Mesenchymal stem cell (in vitro differentiated cells and primary cell): Measurements from ENCODE around the gene TSC2.
"Not testable (repeated sequence)": the region's sequence is repeated elsewhere in the genome, so short reads cannot be mapped to it uniquely, and the experiment has no call there.

ENCODE experiments used
- DNase-seq: peaks from one replicate; pipeline ENCODE4 v3.0.0-alpha.2; 2013
- H2AFZ ChIP-seq: one replicate; pipeline ENCODE4 v1.6.1; 2013; ENCODE audit warnings: low read depth, mild to moderate bottlenecking, control low read depth, inconsistent platforms, low read length, moderate library complexity
- H2AK5ac ChIP-seq: 2 replicates; pipeline ENCODE4 v1.6.1; 2013; ENCODE audit warnings: low read length, moderate library complexity, mild to moderate bottlenecking, inconsistent platforms; ENCODE audit not compliant: severe bottlenecking
- H2BK120ac ChIP-seq: one replicate; pipeline ENCODE4 v1.6.1; 2013; ENCODE audit warnings: low read depth, mild to moderate bottlenecking, inconsistent platforms, low read length, moderate library complexity
- H2BK12ac ChIP-seq, 2 experiments: one replicate each; pipeline ENCODE4 v1.6.1; 2013; ENCODE audit warnings: inconsistent platforms in 2 of 2, low read length in 2 of 2, mild to moderate bottlenecking in 2 of 2, moderate library complexity in 2 of 2, control low read depth in 1 of 2
- H2BK15ac ChIP-seq: one replicate; pipeline ENCODE4 v1.6.1; 2013; ENCODE audit warnings: mild to moderate bottlenecking, low read depth, inconsistent platforms; ENCODE audit not compliant: poor library complexity, severe bottlenecking
- H2BK5ac ChIP-seq: 2 replicates; pipeline ENCODE4 v1.6.1; 2013; ENCODE audit warnings: low read depth, mild to moderate bottlenecking, low read length, control low read depth, inconsistent platforms; ENCODE audit not compliant: poor library complexity, severe bottlenecking
- H3K14ac ChIP-seq, 2 experiments: one replicate each; pipeline ENCODE4 v1.6.1; 2013; ENCODE audit warnings: inconsistent platforms in 2 of 2, low read length in 2 of 2, control low read depth in 1 of 2, mild to moderate bottlenecking in 1 of 2, moderate library complexity in 1 of 2
- H3K18ac ChIP-seq, 2 experiments: one replicate each; pipeline ENCODE4 v1.6.1; 2013; ENCODE audit warnings: inconsistent platforms in 2 of 2, low read length in 2 of 2, control low read depth in 1 of 2, low read depth in 1 of 2, mild to moderate bottlenecking in 1 of 2
- H3K23ac ChIP-seq, 2 experiments: one replicate each; pipeline ENCODE4 v1.6.1; 2013; ENCODE audit warnings: inconsistent platforms in 2 of 2, low read length in 2 of 2, mild to moderate bottlenecking in 2 of 2, moderate library complexity in 2 of 2, control low read depth in 1 of 2
- H3K27ac ChIP-seq: 2 replicates; pipeline ENCODE4 v1.5.1; 2013; ENCODE audit warnings: mild to moderate bottlenecking, moderate library complexity, low read length, control low read depth, inconsistent platforms; ENCODE audit not compliant: poor library complexity, severe bottlenecking
- H3K27me3 ChIP-seq, 2 experiments: 2 replicates each; pipeline versions ENCODE4 v1.6.1 to v1.7.0; 2013; ENCODE audit warnings: low read length in 2 of 2, mild to moderate bottlenecking in 2 of 2, moderate library complexity in 2 of 2, control low read depth in 1 of 2, inconsistent platforms in 1 of 2; ENCODE audit not compliant: control insufficient read depth in 1 of 2, insufficient read depth in 1 of 2
- H3K36me3 ChIP-seq, 2 experiments: 2 replicates each; pipeline versions ENCODE4 v1.6.1 to v1.7.0; 2013; ENCODE audit warnings: low read length in 2 of 2, control low read depth in 1 of 2, inconsistent platforms in 1 of 2, low read depth in 1 of 2, mild to moderate bottlenecking in 1 of 2; ENCODE audit not compliant: insufficient read depth in 2 of 2, control insufficient read depth in 1 of 2
- H3K4ac ChIP-seq, 2 experiments: one replicate each; pipeline ENCODE4 v1.6.1; 2013; ENCODE audit warnings: inconsistent platforms in 2 of 2, low read length in 2 of 2, mild to moderate bottlenecking in 2 of 2, moderate library complexity in 2 of 2, control low read depth in 1 of 2, low read depth in 1 of 2
- H3K4me1 ChIP-seq: 2 replicates; pipeline ENCODE4 v1.6.1; 2013; ENCODE audit warnings: low read depth, low read length, control low read depth; ENCODE audit not compliant: control insufficient read depth, insufficient read depth
- H3K4me2 ChIP-seq: 2 replicates; pipeline ENCODE4 v1.6.1; 2013; ENCODE audit warnings: low read length, mild to moderate bottlenecking, inconsistent platforms; ENCODE audit not compliant: poor library complexity, severe bottlenecking
- H3K4me3 ChIP-seq, 2 experiments: 2 replicates each; pipeline versions ENCODE4 v1.5.1 to v1.7.0; 2013; ENCODE audit warnings: low read length in 2 of 2, mild to moderate bottlenecking in 2 of 2, control low read depth in 1 of 2, low read depth in 1 of 2; ENCODE audit not compliant: insufficient read depth in 1 of 2
- H3K79me1 ChIP-seq: replicated peaks from 2 replicates; pipeline ENCODE4 v1.6.1; 2013; ENCODE audit warnings: mild to moderate bottlenecking, control low read depth, low read length, inconsistent platforms; ENCODE audit not compliant: poor library complexity, severe bottlenecking
- H3K9ac ChIP-seq: 2 replicates; pipeline ENCODE4 v1.7.0; 2013; ENCODE audit warnings: mild to moderate bottlenecking, low read length, moderate library complexity
- H3K9me3 ChIP-seq: 2 replicates; pipeline ENCODE4 v1.7.0; 2013; ENCODE audit warnings: mild to moderate bottlenecking, low read length; ENCODE audit not compliant: control insufficient read depth
- H4K8ac ChIP-seq: one replicate; pipeline ENCODE4 v1.6.1; 2013; ENCODE audit warnings: inconsistent platforms, mild to moderate bottlenecking, low read length, moderate library complexity
- H4K91ac ChIP-seq: one replicate; pipeline ENCODE4 v1.6.1; 2013; ENCODE audit warnings: mild to moderate bottlenecking, low read length, inconsistent platforms
- WGBS: methylation state at CpG from one replicate; pipeline ENCODE4 v1.1.7; 2013; ENCODE audit warnings: mixed read lengths; 5-methylcytosine and 5-hydroxymethylcytosine counted together

TSC2 gene

GRCh38 chr16:2105291-2105690 lies 57.5 kb downstream of the TSC2 start:
- not testable (repeated sequence) for H2AK5ac ChIP-seq, H2BK12ac ChIP-seq, H3K14ac ChIP-seq, H3K4ac ChIP-seq, H3K27me3 ChIP-seq, H3K9ac ChIP-seq, H4K91ac ChIP-seq, H4K8ac ChIP-seq, H3K23ac ChIP-seq, H2BK120ac ChIP-seq, H3K4me3 ChIP-seq, H3K18ac ChIP-seq, H2AFZ ChIP-seq, DNase-seq, H2BK5ac ChIP-seq, H3K4me1 ChIP-seq, H3K9me3 ChIP-seq, H3K4me2 ChIP-seq, H3K27ac ChIP-seq, H2BK15ac ChIP-seq
- Histone ChIP-seq H3K36me3 (peaks cover 11 to 92% of the 10 kb centered on the region in 2 experiments), H3K79me1 (peaks cover 15% of the 10 kb centered on the region)
- WGBS = 94% methylated on average over 21 of the region's 21 CpGs

GRCh38 chr16:2105769-2106168 lies 58.0 kb downstream of the TSC2 start:
- H3K27ac ChIP-seq, H3K27me3 ChIP-seq, H2AK5ac ChIP-seq, H3K9ac ChIP-seq, H3K4me3 ChIP-seq, H2BK12ac ChIP-seq, H4K91ac ChIP-seq, DNase-seq, H3K4me1 ChIP-seq, H3K4me2 ChIP-seq, H3K9me3 ChIP-seq, H2BK120ac ChIP-seq, H3K23ac ChIP-seq, H2BK15ac ChIP-seq, H4K8ac ChIP-seq, H3K14ac ChIP-seq, H3K4ac ChIP-seq, H3K18ac ChIP-seq, H2AFZ ChIP-seq, H2BK5ac ChIP-seq: not testable (repeated sequence)
- H3K36me3 ChIP-seq = peaks cover 9 to 92% of the 10 kb centered on the region in 2 experiments
- WGBS = 94% methylated on average over 9 of the region's 22 CpGs
- H3K79me1 ChIP-seq = peaks cover 16% of the 10 kb centered on the region

DNA sequence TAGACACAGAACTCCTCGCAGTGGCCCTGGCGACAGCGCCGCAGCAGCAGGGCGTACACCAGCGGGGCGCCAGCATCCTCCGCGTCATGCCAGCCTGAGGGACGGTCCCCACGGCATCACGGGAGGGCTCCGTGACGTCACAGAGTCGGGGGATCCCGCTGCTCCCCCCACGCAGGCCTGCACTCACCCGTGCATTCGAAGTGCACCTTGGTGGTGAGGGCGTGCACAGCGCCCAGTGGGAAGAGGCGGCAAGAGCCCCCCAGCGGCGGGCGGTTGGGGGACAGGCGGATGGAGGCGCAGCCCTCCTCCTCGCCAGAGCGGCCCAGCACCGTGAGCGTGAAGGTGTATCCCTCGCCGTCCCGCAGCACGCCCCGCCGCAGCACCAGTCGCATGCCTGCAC lies 58.4 kb downstream of the TSC2 start:
- not testable (repeated sequence) for H3K9me3 ChIP-seq, H3K14ac ChIP-seq, H3K18ac ChIP-seq, H4K91ac ChIP-seq, H2BK120ac ChIP-seq, H2BK5ac ChIP-seq, H3K4me3 ChIP-seq, H2AK5ac ChIP-seq, H3K4me2 ChIP-seq, H3K23ac ChIP-seq, H4K8ac ChIP-seq, H3K4ac ChIP-seq, H3K27me3 ChIP-seq, H3K9ac ChIP-seq, H2BK15ac ChIP-seq, H3K4me1 ChIP-seq, H2AFZ ChIP-seq, H3K27ac ChIP-seq, H2BK12ac ChIP-seq, DNase-seq
- Histone ChIP-seq H3K36me3 (peaks cover 12 to 92% of the 10 kb centered on the region in 2 experiments), H3K79me1 (peaks cover 16% of the 10 kb centered on the region)
- 97% methylated on average over 15 of the region's 38 CpGs for WGBS

DNA sequence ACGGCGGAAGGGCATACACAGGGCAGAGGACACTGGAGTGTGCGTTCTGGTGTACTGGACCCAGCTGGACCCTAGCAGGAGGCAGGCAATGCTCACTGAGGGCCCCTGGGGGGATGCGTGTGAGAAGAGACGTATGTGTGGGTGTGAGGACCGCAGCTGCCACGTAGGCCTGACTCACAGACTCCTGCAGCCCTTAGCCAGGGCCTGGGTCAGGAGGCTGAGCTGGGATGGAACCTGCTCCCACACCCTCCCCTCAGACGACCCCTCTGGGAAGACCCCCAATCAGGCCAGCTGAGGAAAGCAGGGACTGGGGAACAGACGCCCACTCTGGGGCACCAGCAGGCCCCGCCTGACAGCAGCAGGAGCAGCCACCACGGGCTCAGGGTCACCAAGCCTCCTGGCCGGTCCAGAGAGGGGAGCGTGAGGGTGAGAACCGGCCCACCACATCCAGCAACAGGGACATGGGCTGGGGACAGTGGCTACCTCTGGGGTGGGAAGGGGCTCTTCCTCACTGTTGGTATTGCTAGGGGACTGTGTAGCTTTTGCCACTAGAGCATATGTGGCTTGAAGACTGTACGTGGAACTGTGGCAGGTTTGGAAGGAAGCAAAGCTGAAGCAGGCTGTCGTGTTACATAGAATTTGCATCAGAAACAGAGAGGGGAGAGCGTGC lies 59.5 kb downstream of the TSC2 start:
- not testable (repeated sequence) for H3K9me3 ChIP-seq, H2AK5ac ChIP-seq, H2BK12ac ChIP-seq, H3K4ac ChIP-seq, H3K23ac ChIP-seq, H3K27me3 ChIP-seq, H4K91ac ChIP-seq, H3K27ac ChIP-seq, H4K8ac ChIP-seq, H3K4me1 ChIP-seq, H3K4me2 ChIP-seq, H2BK5ac ChIP-seq, H2BK15ac ChIP-seq, H3K4me3 ChIP-seq, H2AFZ ChIP-seq, H3K14ac ChIP-seq, H2BK120ac ChIP-seq
- 84% methylated on average over 15 of the region's 17 CpGs for WGBS
- peak overlapping the region in 1 of 2 experiments; percentile 24 for H3K18ac ChIP-seq
- H3K36me3 ChIP-seq = peaks cover 11 to 92% of the 10 kb centered on the region in 2 experiments
- H3K79me1 ChIP-seq = peaks cover 16% of the 10 kb centered on the region
- peak; percentile 74 for DNase-seq
- peak overlapping the region; percentile 63 for H3K9ac ChIP-seq
